ENCODE results near the gene FHOD1.

Gene FHOD1

GRCh38 chr16:67277999-67278772, 30.9 kb upstream of the FHOD1 start:
- no peak for DNase-seq (ENCODE audit: low read depth in 2 of 2, low spot score in 1 of 2)

GRCh38 chr16:67277294-67277998, 30.2 kb upstream of the FHOD1 start:
- DNase-seq (ENCODE audit: low read depth in 2 of 2, low spot score in 1 of 2) = no peak

GRCh38 chr16:67275321-67275720, 28.0 kb upstream of the FHOD1 start:
- DNase-seq (ENCODE audit: low read depth in 2 of 2, low spot score in 1 of 2) = no peak

GRCh38 chr16:67271446-67271845, 24.2 kb upstream of the FHOD1 start:
- no peak for DNase-seq (ENCODE audit: low read depth in 2 of 2, low spot score in 1 of 2)

- DNase-seq (ENCODE audit: low read depth in 2 of 2, low spot score in 1 of 2) = no peak
Observed at GRCh38 chr16:67270931-67271338, 23.7 kb upstream of the FHOD1 start.

- no peak for DNase-seq (ENCODE audit: low read depth in 2 of 2, low spot score in 1 of 2)
Observed at GRCh38 chr16:67269766-67270165, 22.5 kb upstream of the FHOD1 start.

- DNase-seq (ENCODE audit: low read depth in 2 of 2, low spot score in 1 of 2) = no peak
Observed at GRCh38 chr16:67268136-67268579, 20.9 kb upstream of the FHOD1 start.

- no peak for DNase-seq (ENCODE audit: low read depth in 2 of 2, low spot score in 1 of 2)
Observed at GRCh38 chr16:67265834-67266233, 18.6 kb upstream of the FHOD1 start.

- DNase-seq (ENCODE audit: low read depth in 2 of 2, low spot score in 1 of 2) = no peak
Observed at GRCh38 chr16:67264866-67265265, 17.6 kb upstream of the FHOD1 start.

GRCh38 chr16:67264277-67264676, 17.0 kb upstream of the FHOD1 start:
- DNase-seq (ENCODE audit: low read depth in 2 of 2, low spot score in 1 of 2) = no peak

GRCh38 chr16:67263201-67263600, 15.9 kb upstream of the FHOD1 start:
- no peak for DNase-seq (ENCODE audit: low read depth in 2 of 2, low spot score in 1 of 2)

GRCh38 chr16:67260426-67261063, 13.3 kb upstream of the FHOD1 start:
- DNase-seq (ENCODE audit: low read depth in 2 of 2, low spot score in 1 of 2) = no peak

GRCh38 chr16:67259705-67260104, 12.4 kb upstream of the FHOD1 start:
- DNase-seq (ENCODE audit: low read depth in 2 of 2, low spot score in 1 of 2) = no peak

GRCh38 chr16:67258161-67258835, 11.0 kb upstream of the FHOD1 start:
- DNase-seq (ENCODE audit: low read depth in 2 of 2, low spot score in 1 of 2) = no peak

GRCh38 chr16:67257486-67258160, 10.3 kb upstream of the FHOD1 start:
- no peak for DNase-seq (ENCODE audit: low read depth in 2 of 2, low spot score in 1 of 2)

- DNase-seq (ENCODE audit: low read depth in 2 of 2, low spot score in 1 of 2) = no peak
Observed at GRCh38 chr16:67256701-67257230, 9.5 kb upstream of the FHOD1 start.

- no peak for DNase-seq (ENCODE audit: low read depth in 2 of 2, low spot score in 1 of 2)
Observed at GRCh38 chr16:67255553-67256221, 8.4 kb upstream of the FHOD1 start.

GRCh38 chr16:67254801-67255552, 7.7 kb upstream of the FHOD1 start:
- DNase-seq (ENCODE audit: low read depth in 2 of 2, low spot score in 1 of 2) = no peak

All from stimulated activated CD8-positive, alpha-beta memory T cell treated with anti-CD3 and anti-CD28 coated beads, Interleukin-4, amount 100 ng/mL, for 4 hours (primary cell).